Neural progenitor cell (in vitro differentiated cells): ENCODE data around the gene KAT2B. TPM values are rescaled to one million over a fixed set of nuclear protein-coding genes. Genes with fewer than 3 reads are reported as not detected.
"Not testable (repeated sequence)": the region's sequence is repeated elsewhere in the genome, so short reads cannot be mapped to it uniquely, and the experiment has no call there.

Experiments
- DNase-seq: peaks from one replicate; pipeline ENCODE4 v3.0.0-alpha.2; 2016; ENCODE audit warnings: low spot score
- H2AFZ ChIP-seq: fragments of 200-600 bp; sonication (generic); replicated peaks from 2 replicates; pipeline ENCODE4 v1.6.1; 2016; ENCODE audit warnings: antibody characterized with exemption
- H3F3A ChIP-seq: fragments of 200-600 bp; sonication (generic); 2 replicates; pipeline ENCODE4 v1.6.1; 2016; ENCODE audit warnings: antibody characterized with exemption, low read depth
- H3K27ac ChIP-seq: fragments of 200-600 bp; sonication (generic); 2 replicates; pipeline ENCODE4 v1.5.1; 2016; ENCODE audit warnings: mild to moderate bottlenecking
- H3K27me3 ChIP-seq: fragments of 200-600 bp; sonication (generic); 2 replicates; pipeline ENCODE4 v1.6.1; 2016; ENCODE audit warnings: mild to moderate bottlenecking, moderate library complexity
- H3K36me3 ChIP-seq: fragments of 200-600 bp; sonication (generic); 2 replicates; pipeline ENCODE4 v1.5.1; 2016
- H3K4me1 ChIP-seq: fragments of 200-600 bp; sonication (generic); 2 replicates; pipeline ENCODE4 v1.6.1; 2016; ENCODE audit warnings: mixed run types
- H3K4me2 ChIP-seq: fragments of 200-600 bp; sonication (generic); 2 replicates; pipeline ENCODE4 v1.6.1; 2016
- H3K4me3 ChIP-seq: fragments of 200-600 bp; sonication (generic); 2 replicates; pipeline ENCODE4 v1.5.1; 2016
- H3K79me2 ChIP-seq: fragments of 200-600 bp; sonication (generic); 2 replicates; pipeline ENCODE4 v1.6.1; 2016; ENCODE audit warnings: low read depth
- H3K9ac ChIP-seq: fragments of 200-600 bp; sonication (generic); 2 replicates; pipeline ENCODE4 v1.6.1; 2016
- H3K9me3 ChIP-seq: fragments of 200-600 bp; sonication (generic); 2 replicates; pipeline ENCODE4 v1.5.1; 2016; ENCODE audit warnings: low read depth
- H4K20me1 ChIP-seq: fragments of 200-600 bp; sonication (generic); 2 replicates; pipeline ENCODE4 v1.6.1; 2016; ENCODE audit warnings: low read depth
- H3K27ac Mint-ChIP-seq: 3 replicates; pipeline ENCODE4 v1.8.0; 2021; ENCODE audit warnings: mixed read lengths
- H3K27me3 Mint-ChIP-seq: 2 replicates; pipeline ENCODE4 v1.8.0; 2022; ENCODE audit warnings: low read depth, mild to moderate bottlenecking, inconsistent platforms, moderate library complexity, mixed read lengths; ENCODE audit not compliant: insufficient read depth
- H3K36me3 Mint-ChIP-seq: 3 replicates; pipeline ENCODE4 v1.8.0; 2021; ENCODE audit warnings: mixed read lengths
- H3K4me1 Mint-ChIP-seq: 3 replicates; pipeline ENCODE4 v1.8.0; 2021; ENCODE audit warnings: mixed read lengths
- H3K4me3 Mint-ChIP-seq: 3 replicates; pipeline ENCODE4 v1.8.0; 2021; ENCODE audit warnings: mild to moderate bottlenecking, moderate library complexity, mixed read lengths
- H3K9me3 Mint-ChIP-seq: 3 replicates; pipeline ENCODE4 v1.8.0; 2020; ENCODE audit warnings: mixed read lengths
- EZH2 ChIP-seq: fragments of 200-600 bp; sonication (generic); IDR thresholded peaks from 2 replicates; pipeline ENCODE4 v1.6.1; 2017; ENCODE audit warnings: antibody characterized with exemption, mild to moderate bottlenecking, moderate library complexity
- EZH2phosphoT487 ChIP-seq: fragments of 200-600 bp; sonication (generic); IDR thresholded peaks from 2 replicates; pipeline ENCODE4 v1.6.1; 2017; ENCODE audit warnings: antibody characterized with exemption
- total RNA-seq: library from RNA; depleted of rRNA; stranded (reverse); fragments of >200 nt; gene quantifications from 2 replicates; pipeline ENCODE4 v1.2.3, GENCODE V29; 2015; ENCODE audit warnings: low replicate concordance
- TF ChIP-seq, protein P1 (sequence below): fragments of 200-600 bp; sonication (generic); IDR thresholded peaks from 2 replicates; pipeline ENCODE4 v1.5.1; 2017; ENCODE audit warnings: antibody characterized with exemption, mild to moderate bottlenecking

The KAT2B gene
- total RNA-seq, 1 donor from 2014 or later = 21.6 TPM

DNA sequence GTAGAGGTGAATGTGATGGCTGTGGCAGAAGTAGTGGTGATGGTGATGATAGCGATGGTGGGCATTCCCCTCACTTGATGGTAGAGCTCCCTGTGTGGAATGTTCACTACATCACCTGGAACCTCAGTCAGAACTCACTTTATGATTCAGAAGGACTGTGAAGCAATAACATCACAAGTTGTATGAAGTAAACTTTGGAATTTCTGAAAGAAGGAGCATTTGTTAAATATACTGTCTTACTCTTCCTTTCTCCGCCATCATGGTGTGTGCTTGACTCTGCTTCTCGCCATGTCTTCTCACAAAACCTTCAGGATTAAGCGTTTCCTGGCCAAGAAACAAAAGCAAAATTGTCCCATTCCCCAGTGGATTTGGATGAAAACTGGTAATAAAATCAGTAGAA is 28.1 kb upstream of the KAT2B start, which contains the start of gene PP2D1:
PP2D1 (minus strand) TSS at position 101 of the 400 bp plus-strand sequence. CDS start 192 bp downstream, outside the sequence.
- Histone ChIP-seq H4K20me1 (no peaks in the 10 kb centered on the region), H2AFZ (no peak within 1 kb of the TSS), H3K4me1 (no peaks in the 10 kb centered on the region), H3K27ac (no peak within 1 kb of the TSS), H3K79me2 (no peaks in the 10 kb centered on the region), H3K9me3 (no peaks in the 10 kb centered on the region), H3F3A (no peaks in the 10 kb centered on the region), H3K9ac (no peak within 1 kb of the TSS), H3K4me3 (no peak within 1 kb of the TSS), H3K36me3 (no peaks in the 10 kb centered on the region), H3K4me2 (no peak within 1 kb of the TSS), H3K27me3 (no peaks in the 10 kb centered on the region)
- H3K4me1 Mint-ChIP-seq = no peaks in the 10 kb centered on the region
- H3K4me3 Mint-ChIP-seq = no peak within 1 kb of the TSS
- no peak for DNase-seq
- no peaks in the 10 kb centered on the region for H3K27me3 Mint-ChIP-seq
- TF ChIP-seq EZH2phosphoT487 = no peak
- TF ChIP-seq, protein P1, sequence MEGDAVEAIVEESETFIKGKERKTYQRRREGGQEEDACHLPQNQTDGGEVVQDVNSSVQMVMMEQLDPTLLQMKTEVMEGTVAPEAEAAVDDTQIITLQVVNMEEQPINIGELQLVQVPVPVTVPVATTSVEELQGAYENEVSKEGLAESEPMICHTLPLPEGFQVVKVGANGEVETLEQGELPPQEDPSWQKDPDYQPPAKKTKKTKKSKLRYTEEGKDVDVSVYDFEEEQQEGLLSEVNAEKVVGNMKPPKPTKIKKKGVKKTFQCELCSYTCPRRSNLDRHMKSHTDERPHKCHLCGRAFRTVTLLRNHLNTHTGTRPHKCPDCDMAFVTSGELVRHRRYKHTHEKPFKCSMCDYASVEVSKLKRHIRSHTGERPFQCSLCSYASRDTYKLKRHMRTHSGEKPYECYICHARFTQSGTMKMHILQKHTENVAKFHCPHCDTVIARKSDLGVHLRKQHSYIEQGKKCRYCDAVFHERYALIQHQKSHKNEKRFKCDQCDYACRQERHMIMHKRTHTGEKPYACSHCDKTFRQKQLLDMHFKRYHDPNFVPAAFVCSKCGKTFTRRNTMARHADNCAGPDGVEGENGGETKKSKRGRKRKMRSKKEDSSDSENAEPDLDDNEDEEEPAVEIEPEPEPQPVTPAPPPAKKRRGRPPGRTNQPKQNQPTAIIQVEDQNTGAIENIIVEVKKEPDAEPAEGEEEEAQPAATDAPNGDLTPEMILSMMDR = no peak
- no peak for TF ChIP-seq EZH2
- no peaks in the 10 kb centered on the region for H3K9me3 Mint-ChIP-seq
- H3K36me3 Mint-ChIP-seq = no peaks in the 10 kb centered on the region
- no peak within 1 kb of the TSS for H3K27ac Mint-ChIP-seq

DNA sequence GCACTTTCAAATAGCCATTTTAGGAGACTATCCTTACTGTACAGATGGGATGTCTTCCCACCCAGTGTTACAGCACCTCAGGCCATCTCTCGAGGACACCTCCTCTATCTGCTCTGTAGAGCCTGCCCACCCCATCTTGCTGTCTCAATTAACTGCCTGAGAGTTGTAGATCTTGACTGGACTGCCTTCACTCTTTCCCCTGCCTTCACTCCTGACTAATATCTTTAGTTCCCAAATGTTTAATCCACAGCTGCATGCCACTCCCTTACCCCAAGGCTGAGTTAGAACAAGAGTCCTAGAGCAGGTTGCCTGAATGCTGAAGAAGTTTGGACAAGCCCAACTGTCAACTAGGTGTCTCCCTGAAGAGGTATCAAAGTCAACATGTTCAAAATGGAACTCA is 26.9 kb upstream of the KAT2B start:
- Histone ChIP-seq H3K4me3 (no peak overlapping the region), H4K20me1 (no peaks in the 10 kb centered on the region), H3K79me2 (no peaks in the 10 kb centered on the region), H3K9me3 (no peaks in the 10 kb centered on the region), H3K4me1 (no peaks in the 10 kb centered on the region), H3F3A (no peaks in the 10 kb centered on the region), H3K4me2 (no peak overlapping the region), H3K36me3 (no peaks in the 10 kb centered on the region), H3K27ac (no peak overlapping the region), H3K9ac (no peak overlapping the region), H3K27me3 (no peaks in the 10 kb centered on the region), H2AFZ (no peak overlapping the region)
- Mint-ChIP-seq H3K36me3 (no peaks in the 10 kb centered on the region), H3K4me1 (no peaks in the 10 kb centered on the region), H3K27me3 (no peaks in the 10 kb centered on the region), H3K27ac (no peak overlapping the region), H3K4me3 (no peak overlapping the region), H3K9me3 (no peaks in the 10 kb centered on the region)
- no peak for DNase-seq
- TF ChIP-seq EZH2phosphoT487 = no peak
- TF ChIP-seq EZH2 = no peak
- TF ChIP-seq, protein P1 = no peak

DNA sequence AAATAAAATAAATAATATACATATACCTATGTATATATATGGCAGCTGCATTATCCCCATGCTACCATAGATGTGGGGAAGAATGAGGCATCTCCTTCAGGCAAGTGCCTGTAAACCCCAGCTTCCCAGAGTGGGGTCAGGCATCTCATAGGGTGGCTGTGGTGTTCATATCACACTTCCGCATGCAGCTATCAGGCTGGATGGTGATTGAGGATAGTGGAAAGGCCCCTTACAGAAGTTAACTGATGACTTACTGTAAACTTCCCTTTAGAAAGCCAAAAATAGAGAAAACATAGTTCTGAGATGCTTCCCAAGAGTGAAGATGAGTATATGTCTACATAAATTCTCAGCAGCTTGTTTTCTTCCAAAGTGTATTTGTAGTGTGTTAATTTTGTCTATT is 24.7 kb upstream of the KAT2B start:
- TF ChIP-seq, protein P1 = no peak
- no peak for TF ChIP-seq EZH2phosphoT487
- TF ChIP-seq EZH2 = no peak
- DNase-seq = no peak
- Histone ChIP-seq H3K4me1 (no peaks in the 10 kb centered on the region), H4K20me1 (no peaks in the 10 kb centered on the region), H3K36me3 (no peaks in the 10 kb centered on the region), H2AFZ (no peak overlapping the region), H3K4me2 (no peak overlapping the region), H3F3A (no peaks in the 10 kb centered on the region), H3K9me3 (no peaks in the 10 kb centered on the region), H3K4me3 (no peak overlapping the region), H3K27me3 (no peaks in the 10 kb centered on the region), H3K79me2 (no peaks in the 10 kb centered on the region), H3K9ac (no peak overlapping the region), H3K27ac (no peak overlapping the region)
- H3K9me3 Mint-ChIP-seq = no peaks in the 10 kb centered on the region
- peaks cover 2% of the 10 kb centered on the region for H3K27me3 Mint-ChIP-seq
- H3K4me1 Mint-ChIP-seq = no peaks in the 10 kb centered on the region
- no peak overlapping the region for H3K27ac Mint-ChIP-seq
- H3K4me3 Mint-ChIP-seq = no peak overlapping the region
- H3K36me3 Mint-ChIP-seq = no peaks in the 10 kb centered on the region

DNA sequence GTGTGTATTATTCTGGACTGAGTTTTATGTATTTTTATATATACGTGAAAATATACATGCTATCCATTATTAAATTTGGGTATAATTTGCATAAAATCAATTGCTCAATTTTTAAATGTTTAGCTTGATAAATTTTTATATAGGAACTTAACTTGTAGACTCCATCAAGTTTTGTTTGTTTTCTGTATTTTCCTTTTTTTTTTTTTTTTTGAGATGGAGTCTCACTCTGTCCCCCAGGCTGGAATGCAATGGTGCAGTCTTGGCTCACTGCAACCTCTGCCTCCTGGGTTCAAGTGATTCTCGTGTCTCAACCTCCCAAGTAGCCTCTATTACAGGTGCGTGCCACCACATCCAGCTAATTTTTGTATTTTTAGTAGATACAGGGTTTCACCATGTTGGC is 24.2 kb upstream of the KAT2B start:
- not testable (repeated sequence) for H3K27me3 Mint-ChIP-seq, H4K20me1 ChIP-seq, H3F3A ChIP-seq, H3K9ac ChIP-seq, H3K27ac ChIP-seq, H3K36me3 Mint-ChIP-seq, H3K4me2 ChIP-seq, H3K27me3 ChIP-seq, H3K4me3 Mint-ChIP-seq, H3K4me3 ChIP-seq, H2AFZ ChIP-seq, H3K4me1 ChIP-seq, H3K9me3 ChIP-seq, H3K36me3 ChIP-seq, H3K79me2 ChIP-seq, DNase-seq, H3K27ac Mint-ChIP-seq, H3K9me3 Mint-ChIP-seq, H3K4me1 Mint-ChIP-seq
